ENCODE results near the gene MEI1.
A peak's percentile ranks its signal among the peaks of the same experiment; 100 is the strongest.

The MEI1 gene

GRCh38 chr22:41844036-41844435 lies 144.7 kb downstream of the MEI1 start:
- Histone ChIP-seq H3K27me3 (ENCODE audit: control insufficient read depth, insufficient read depth, low read length) (no peaks in the 10 kb centered on the region), H3K9me3 (ENCODE audit: control insufficient read depth, low read length) (no peaks in the 10 kb centered on the region), H3K36me3 (ENCODE audit: control insufficient read depth, insufficient read depth, low read length) (no peaks in the 10 kb centered on the region), H3K4me3 (ENCODE audit: low read length) (no peak overlapping the region), H3K9ac (ENCODE audit: low read length) (no peak overlapping the region), H3K4me1 (ENCODE audit: control insufficient read depth, insufficient read depth, low read length) (peaks cover 81% of the 10 kb centered on the region)

- Histone ChIP-seq H3K36me3 (ENCODE audit: control insufficient read depth, insufficient read depth, low read length) (no peaks in the 10 kb centered on the region), H3K4me3 (ENCODE audit: low read length) (no peak overlapping the region), H3K4me1 (ENCODE audit: control insufficient read depth, insufficient read depth, low read length) (peaks cover 76% of the 10 kb centered on the region), H3K27me3 (ENCODE audit: control insufficient read depth, insufficient read depth, low read length) (no peaks in the 10 kb centered on the region), H3K9ac (ENCODE audit: low read length) (no peak overlapping the region), H3K9me3 (ENCODE audit: control insufficient read depth, low read length) (no peaks in the 10 kb centered on the region)
These were observed 145.2 kb downstream of the MEI1 start for GRCh38 chr22:41844513-41844912.

- Histone ChIP-seq H3K36me3 (ENCODE audit: control insufficient read depth, insufficient read depth, low read length) (no peaks in the 10 kb centered on the region), H3K4me3 (ENCODE audit: low read length) (no peak overlapping the region), H3K9me3 (ENCODE audit: control insufficient read depth, low read length) (no peaks in the 10 kb centered on the region), H3K4me1 (ENCODE audit: control insufficient read depth, insufficient read depth, low read length) (peaks cover 67% of the 10 kb centered on the region), H3K27me3 (ENCODE audit: control insufficient read depth, insufficient read depth, low read length) (no peaks in the 10 kb centered on the region), H3K9ac (ENCODE audit: low read length) (peak overlapping the region; percentile 24)
These were observed 146.3 kb downstream of the MEI1 start for GRCh38 chr22:41845380-41846267.

- Histone ChIP-seq H3K4me3 (ENCODE audit: low read length) (no peak overlapping the region), H3K36me3 (ENCODE audit: control insufficient read depth, insufficient read depth, low read length) (no peaks in the 10 kb centered on the region), H3K27me3 (ENCODE audit: control insufficient read depth, insufficient read depth, low read length) (no peaks in the 10 kb centered on the region), H3K4me1 (ENCODE audit: control insufficient read depth, insufficient read depth, low read length) (peaks cover 61% of the 10 kb centered on the region), H3K9ac (ENCODE audit: low read length) (no peak overlapping the region), H3K9me3 (ENCODE audit: control insufficient read depth, low read length) (no peaks in the 10 kb centered on the region)
These were observed 147.1 kb downstream of the MEI1 start for GRCh38 chr22:41846268-41846987.

- no peak overlapping the region for H3K9ac ChIP-seq (ENCODE audit: low read length)
- peaks cover 59% of the 10 kb centered on the region for H3K4me1 ChIP-seq (ENCODE audit: control insufficient read depth, insufficient read depth, low read length)
- H3K27me3 ChIP-seq (ENCODE audit: control insufficient read depth, insufficient read depth, low read length) = no peaks in the 10 kb centered on the region
- H3K9me3 ChIP-seq (ENCODE audit: control insufficient read depth, low read length) = no peaks in the 10 kb centered on the region
- no peak overlapping the region for H3K4me3 ChIP-seq (ENCODE audit: low read length)
- H3K36me3 ChIP-seq (ENCODE audit: control insufficient read depth, insufficient read depth, low read length) = no peaks in the 10 kb centered on the region
These were observed 148.0 kb downstream of the MEI1 start for GRCh38 chr22:41847300-41847699.

DNA sequence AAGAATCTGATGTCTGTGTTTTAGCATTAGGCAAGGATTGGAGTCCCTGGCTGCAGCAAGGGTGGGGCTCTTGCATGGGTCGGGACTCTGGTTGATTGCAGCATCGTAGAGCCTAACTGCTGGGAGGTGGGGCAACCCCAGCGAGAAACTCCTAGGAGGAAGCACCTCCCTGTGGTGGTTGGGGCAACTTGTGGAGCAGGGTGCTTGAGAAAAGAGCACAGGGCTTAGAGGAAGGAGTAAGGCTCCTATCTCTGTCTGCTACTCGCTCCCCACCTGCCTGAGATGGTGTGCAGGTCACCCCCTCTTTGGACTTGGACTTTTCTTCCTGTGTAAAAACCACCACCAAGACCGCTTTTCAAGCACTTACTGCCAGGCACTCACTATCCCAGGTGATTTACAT lies 149.2 kb downstream of the MEI1 start:
- Histone ChIP-seq H3K4me3 (ENCODE audit: low read length) (no peak overlapping the region), H3K4me1 (ENCODE audit: control insufficient read depth, insufficient read depth, low read length) (peaks cover 47% of the 10 kb centered on the region), H3K36me3 (ENCODE audit: control insufficient read depth, insufficient read depth, low read length) (no peaks in the 10 kb centered on the region), H3K27me3 (ENCODE audit: control insufficient read depth, insufficient read depth, low read length) (no peaks in the 10 kb centered on the region), H3K9ac (ENCODE audit: low read length) (no peak overlapping the region), H3K9me3 (ENCODE audit: control insufficient read depth, low read length) (no peaks in the 10 kb centered on the region)

All from mucosa of stomach (tissue), 1 donor.